Liver (tissue), 3 donors: Measurements from ENCODE around the gene ANKRD28.

Experiments
- HNF4G ChIP-seq: IDR thresholded peaks from 2 replicates; pipeline ENCODE4 v1.6.1; 2016; ENCODE audit warnings: antibody characterized with exemption
- TAF1 ChIP-seq: conservative IDR thresholded peaks from 2 replicates; pipeline ENCODE4 v1.6.1; 2016; ENCODE audit warnings: antibody characterized with exemption, mild to moderate bottlenecking
- YY1 ChIP-seq: IDR thresholded peaks from 2 replicates; pipeline ENCODE4 v1.6.1; 2016; ENCODE audit warnings: antibody characterized with exemption, mild to moderate bottlenecking
- TF ChIP-seq, protein P1 (sequence below): fragments of 150-350 bp; IDR thresholded peaks from 2 replicates; pipeline ENCODE4 v1.5.1; 2017; ENCODE audit warnings: improper control_type of control experiment, low read depth, low read length; ENCODE audit not compliant: missing input control
- TF ChIP-seq, protein P2 (sequence below): IDR thresholded peaks from 2 replicates; pipeline ENCODE4 v1.6.1; 2016; ENCODE audit warnings: antibody characterized with exemption
- TF ChIP-seq, protein P3 (sequence below): IDR thresholded peaks from 2 replicates; pipeline ENCODE4 v1.6.1; 2016; ENCODE audit warnings: antibody characterized with exemption
- donor health status: healthy.
- donor health status: healthy.

DNA sequence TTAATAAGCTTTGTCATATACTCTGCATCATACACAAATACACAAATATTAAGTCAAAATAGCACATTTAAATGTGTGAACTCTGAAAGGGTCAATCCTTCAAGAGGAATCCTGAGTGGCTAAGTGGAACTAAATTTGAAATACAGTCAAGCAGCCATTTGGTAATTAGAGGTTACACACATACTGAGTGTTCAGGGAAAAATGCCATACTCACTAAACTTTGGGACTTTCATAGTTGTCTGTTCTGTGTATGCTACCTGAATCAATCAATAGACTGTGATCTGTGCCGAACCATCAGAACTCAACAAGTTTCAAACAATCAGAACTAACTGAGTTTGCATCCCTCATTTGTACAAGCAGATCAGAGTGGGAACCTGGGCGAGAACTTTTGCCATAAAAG, 15.3 kb downstream of the ANKRD28 start:
- TF ChIP-seq, protein P1, sequence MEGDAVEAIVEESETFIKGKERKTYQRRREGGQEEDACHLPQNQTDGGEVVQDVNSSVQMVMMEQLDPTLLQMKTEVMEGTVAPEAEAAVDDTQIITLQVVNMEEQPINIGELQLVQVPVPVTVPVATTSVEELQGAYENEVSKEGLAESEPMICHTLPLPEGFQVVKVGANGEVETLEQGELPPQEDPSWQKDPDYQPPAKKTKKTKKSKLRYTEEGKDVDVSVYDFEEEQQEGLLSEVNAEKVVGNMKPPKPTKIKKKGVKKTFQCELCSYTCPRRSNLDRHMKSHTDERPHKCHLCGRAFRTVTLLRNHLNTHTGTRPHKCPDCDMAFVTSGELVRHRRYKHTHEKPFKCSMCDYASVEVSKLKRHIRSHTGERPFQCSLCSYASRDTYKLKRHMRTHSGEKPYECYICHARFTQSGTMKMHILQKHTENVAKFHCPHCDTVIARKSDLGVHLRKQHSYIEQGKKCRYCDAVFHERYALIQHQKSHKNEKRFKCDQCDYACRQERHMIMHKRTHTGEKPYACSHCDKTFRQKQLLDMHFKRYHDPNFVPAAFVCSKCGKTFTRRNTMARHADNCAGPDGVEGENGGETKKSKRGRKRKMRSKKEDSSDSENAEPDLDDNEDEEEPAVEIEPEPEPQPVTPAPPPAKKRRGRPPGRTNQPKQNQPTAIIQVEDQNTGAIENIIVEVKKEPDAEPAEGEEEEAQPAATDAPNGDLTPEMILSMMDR = no peak
- TF ChIP-seq, protein P2, sequence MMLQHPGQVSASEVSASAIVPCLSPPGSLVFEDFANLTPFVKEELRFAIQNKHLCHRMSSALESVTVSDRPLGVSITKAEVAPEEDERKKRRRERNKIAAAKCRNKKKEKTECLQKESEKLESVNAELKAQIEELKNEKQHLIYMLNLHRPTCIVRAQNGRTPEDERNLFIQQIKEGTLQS = no peak
- TF ChIP-seq HNF4G (no peak), TAF1 (peak; percentile 35), YY1 (peak; percentile 64)
- TF ChIP-seq, protein P3, sequence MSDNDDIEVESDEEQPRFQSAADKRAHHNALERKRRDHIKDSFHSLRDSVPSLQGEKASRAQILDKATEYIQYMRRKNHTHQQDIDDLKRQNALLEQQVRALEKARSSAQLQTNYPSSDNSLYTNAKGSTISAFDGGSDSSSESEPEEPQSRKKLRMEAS = no peak
